Suprapubic skin (tissue), 4 donors: Measurements from ENCODE around the gene PRSS48.

Experiments used
- CTCF ChIP-seq, 2 donors: fragments of 200-600 bp in 1 of 2; fragments of 450-650 bp in 1 of 2; sonication (generic) in 1 of 2; IDR thresholded peaks; one replicate each; pipeline ENCODE4 v1.5.1; 2016 to 2019; ENCODE audit warnings: antibody characterized with exemption in 2 of 2, mild to moderate bottlenecking in 1 of 2, moderate library complexity in 1 of 2
- EP300 ChIP-seq: sonication (generic); formaldehyde crosslinking; IDR thresholded peaks from one replicate; pipeline ENCODE4 v1.6.1; 2017; ENCODE audit warnings: antibody characterized with exemption
- POLR2A ChIP-seq, 2 donors: fragments of 450-650 bp; IDR thresholded peaks; one replicate each; pipeline ENCODE4 v1.6.1; 2017; ENCODE audit warnings: antibody characterized with exemption in 2 of 2, mild to moderate bottlenecking in 2 of 2, moderate library complexity in 2 of 2
- POLR2AphosphoS5 ChIP-seq, 3 donors: sonication (generic); formaldehyde crosslinking; IDR thresholded peaks; one replicate each; pipeline ENCODE4 v1.6.1; 2017; ENCODE audit warnings: antibody characterized with exemption in 3 of 3

- TF ChIP-seq CTCF (IDR thresholded peaks at IDR 0.05) = no peak
- no peak for TF ChIP-seq POLR2AphosphoS5 (IDR thresholded peaks at IDR 0.05)
- no peak for TF ChIP-seq POLR2A (IDR thresholded peaks at IDR 0.05)
- no peak for TF ChIP-seq EP300
Measured at GRCh38 chr4:151297170-151297569, 20.2 kb downstream of the PRSS48 start.
